ENCODE measurements around the gene STAC3. TPM values are rescaled to one million over a fixed set of nuclear protein-coding genes. Genes with fewer than 3 reads are reported as not detected.
A peak's percentile ranks its signal among the peaks of the same experiment; 100 is the strongest.

STAC3 gene
- total and polyA plus RNA-seq, 9 of the 15 experiments (the other 6 are each of a cell fraction or from before 2014, with no cell fraction given) = 0.45 to 6.4 (median 3.3) TPM

GRCh38 chr12:57196956-57197355 is 54.0 kb downstream of the STAC3 start:
- intact Hi-C loops (cut with micrococcal nuclease) (loop anchor here (5.0 kb wide), 1 partner anchor 45 kb away; no protein-coding TSS in a partner anchor), in situ Hi-C loops (cut with MboI) (no loop called here)
- H3K9ac ChIP-seq (ENCODE audit: insufficient read depth in 1 of 2, low read depth in 2 of 2, low read length in 2 of 2) = peak overlapping the region in 1 of 2 experiments; percentile 66; a peak in 1 of 4 replicates
- H3K4me3 ChIP-seq = no peak overlapping the region
- H3K27ac ChIP-seq (ENCODE audit: extremely low read depth, low read depth, low read length) = no peak overlapping the region
- FAIRE-seq = no peak
- no peak overlapping the region for H2AFZ ChIP-seq (ENCODE audit: low read depth, low read length)
- H3K27me3 ChIP-seq (ENCODE audit: control insufficient read depth in 2 of 2, insufficient read depth in 2 of 2, low read length in 2 of 2) = peaks cover 77 to 98% of the 10 kb centered on the region in 2 experiments; a peak in 4 of 5 replicates
- no peak for DNase-seq (ENCODE audit: extremely low read depth in 1 of 4, low spot score in 3 of 4)
- H3K9me3 ChIP-seq (replicated peaks; ENCODE audit: control insufficient read depth, insufficient read depth, low read depth, low read length) = no peaks in the 10 kb centered on the region
- WGBS (ENCODE audit: insufficient coverage, low coverage, missing lambda C conversion rate) = 12% methylated on average over 22 of the region's 22 CpGs
- no peaks in the 10 kb centered on the region for H3K9me1 ChIP-seq (ENCODE audit: control insufficient read depth, insufficient read depth, low read length)
- ChIA-PET POLR2A (interaction anchor here (0.5 to 1.1 kb wide), 4 partner anchors 11 to 1239 kb away, joined by 3 to 4 read pairs (median 4); no protein-coding TSS in a partner anchor), CTCF (ENCODE audit: low intra/inter-chr PET ratio) (no interaction called here)
- H3K79me2 ChIP-seq (ENCODE audit: control insufficient read depth, insufficient read depth, low read length) = no peaks in the 10 kb centered on the region
- no peaks in the 10 kb centered on the region for H3K36me3 ChIP-seq (ENCODE audit: control insufficient read depth, insufficient read depth, low read length)
- no peak for ATAC-seq
- H3K4me2 ChIP-seq (ENCODE audit: insufficient read depth, low read length) = no peak overlapping the region
- BruUV-seq (replicated peaks) = no TSS peak
- H4K20me1 ChIP-seq (replicated peaks; ENCODE audit: control insufficient read depth, insufficient read depth, low read length) = peaks cover 44% of the 10 kb centered on the region
- H3K4me1 ChIP-seq (replicated peaks in 1 of 2; ENCODE audit: control insufficient read depth in 2 of 2, insufficient read depth in 2 of 2, low read length in 2 of 2) = peaks cover 0 to 65% of the 10 kb centered on the region in 2 experiments; a peak in 2 of 5 replicates
- TF ChIP-seq FOXK2 (conservative IDR thresholded peaks at IDR 0.05 in 1 of 2, IDR thresholded peaks at IDR 0.05 in 1 of 2; ENCODE audit: low read depth in 2 of 2) = no peak
- no peak for TF ChIP-seq ZNF717 (CRISPR knock-in tag; IDR thresholded peaks at IDR 0.05)
- no peak for TF ChIP-seq SMARCC2 (IDR thresholded peaks at IDR 0.05; ENCODE audit: low read depth)
- TF ChIP-seq TFAM (CRISPR knock-in tag; conservative IDR thresholded peaks at IDR 0.05) = no peak

GRCh38 chr12:57196439-57196838 is 54.5 kb downstream of the STAC3 start:
- Histone ChIP-seq H3K4me1 (replicated peaks in 1 of 2; ENCODE audit: control insufficient read depth in 2 of 2, insufficient read depth in 2 of 2, low read length in 2 of 2) (peaks cover 0 to 62% of the 10 kb centered on the region in 2 experiments; a peak in 2 of 5 replicates), H2AFZ (ENCODE audit: low read depth, low read length) (no peak overlapping the region), H3K27me3 (ENCODE audit: control insufficient read depth in 2 of 2, insufficient read depth in 2 of 2, low read length in 2 of 2) (peaks cover 71 to 98% of the 10 kb centered on the region in 2 experiments; a peak in 4 of 5 replicates), H3K9me3 (replicated peaks; ENCODE audit: control insufficient read depth, insufficient read depth, low read depth, low read length) (no peaks in the 10 kb centered on the region), H3K4me3 (no peak overlapping the region), H3K27ac (ENCODE audit: extremely low read depth, low read depth, low read length) (no peak overlapping the region), H3K79me2 (ENCODE audit: control insufficient read depth, insufficient read depth, low read length) (no peaks in the 10 kb centered on the region), H3K36me3 (ENCODE audit: control insufficient read depth, insufficient read depth, low read length) (no peaks in the 10 kb centered on the region), H3K9ac (ENCODE audit: insufficient read depth in 1 of 2, low read depth in 2 of 2, low read length in 2 of 2) (peak overlapping the region in 1 of 2 experiments; percentile 66; a peak in 1 of 4 replicates), H4K20me1 (replicated peaks; ENCODE audit: control insufficient read depth, insufficient read depth, low read length) (peaks cover 44% of the 10 kb centered on the region), H3K4me2 (ENCODE audit: insufficient read depth, low read length) (no peak overlapping the region), H3K9me1 (ENCODE audit: control insufficient read depth, insufficient read depth, low read length) (no peaks in the 10 kb centered on the region)
- in situ Hi-C loops (cut with MboI) (no loop called here), intact Hi-C loops (cut with micrococcal nuclease) (loop anchor here (5.0 kb wide), 1 partner anchor 46 kb away; no protein-coding TSS in a partner anchor)
- FAIRE-seq (no peak), ATAC-seq (no peak), DNase-seq (ENCODE audit: extremely low read depth in 1 of 4, low spot score in 3 of 4) (no peak)
- ChIA-PET CTCF (ENCODE audit: low intra/inter-chr PET ratio) (no interaction called here), POLR2A (interaction anchor here (0.5 to 1.1 kb wide), 4 partner anchors 12 to 1238 kb away, joined by 3 to 4 read pairs (median 4); no protein-coding TSS in a partner anchor)
- BruUV-seq (replicated peaks) = no TSS peak
- WGBS (ENCODE audit: insufficient coverage, low coverage, missing lambda C conversion rate) = 0% methylated on average over 4 of the region's 4 CpGs
- TF ChIP-seq ETV5 (CRISPR knock-in tag; IDR thresholded peaks at IDR 0.05; ENCODE audit: low read depth) (no peak), ZNF316 (IDR thresholded peaks at IDR 0.05) (peak; percentile 49), NR2C2 (CRISPR knock-in tag; IDR thresholded peaks at IDR 0.05) (no peak), NR2C2 (tag; IDR thresholded peaks at IDR 0.05) (no peak), TARDBP (IDR thresholded peaks at IDR 0.05) (no peak), LCOR (CRISPR knock-in tag; IDR thresholded peaks at IDR 0.05) (no peak)
